WTC11 (cell line): Measurements from ENCODE around the gene FAM118B. TPM values are rescaled to one million over a fixed set of nuclear protein-coding genes. Genes with fewer than 3 reads are reported as not detected.

Experiments
- ATAC-seq: fragments of 200-7000 bp; cut with Tn5 transposase; 2 replicates; pipeline ENCODE4 v1.10.0; 2021; ENCODE audit warnings: mild to moderate bottlenecking, moderate library complexity
- CTCF ChIA-PET: fragments of 300-600 bp; sonication (Branson Sonifier 250); formaldehyde crosslinking; loops from one replicate; lab custom pipeline; 2021; ENCODE audit warnings: antibody characterized with exemption; lab: Charles Lee
- POLR2A ChIA-PET: fragments of 350-600 bp; sonication (Branson Sonifier 250); formaldehyde crosslinking; loops from one replicate; lab custom pipeline; 2021; ENCODE audit warnings: antibody characterized with exemption; lab: Charles Lee
- DNase-seq: peaks from one replicate; pipeline ENCODE4 v3.0.0; 2021; ENCODE audit warnings: low spot score
- H3K27ac Mint-ChIP-seq: 2 replicates; pipeline ENCODE4 v1.8.0; 2021; ENCODE audit warnings: mixed read lengths
- H3K27me3 Mint-ChIP-seq: 2 replicates; pipeline ENCODE4 v1.8.0; 2021; ENCODE audit warnings: low read depth, mild to moderate bottlenecking, moderate library complexity, mixed read lengths
- H3K36me3 Mint-ChIP-seq: 2 replicates; pipeline ENCODE4 v1.8.0; 2021; ENCODE audit warnings: mixed read lengths
- H3K4me1 Mint-ChIP-seq: 2 replicates; pipeline ENCODE4 v1.8.0; 2022; ENCODE audit warnings: mixed read lengths
- H3K4me3 Mint-ChIP-seq: 2 replicates; pipeline ENCODE4 v1.8.0; 2021; ENCODE audit warnings: mild to moderate bottlenecking, moderate library complexity, mixed read lengths
- H3K9me3 Mint-ChIP-seq: 2 replicates; pipeline ENCODE4 v1.8.0; 2021; ENCODE audit warnings: mixed read lengths
- CREM ChIP-seq: sonication (generic); formaldehyde crosslinking; IDR thresholded peaks from 2 replicates; pipeline ENCODE4 v1.8.1; 2022; ENCODE audit warnings: mild to moderate bottlenecking, missing genetic modification reagents, moderate library complexity
- CTCF ChIP-seq: fragments of 200-600 bp; IDR thresholded peaks from 2 replicates; pipeline ENCODE4 v1.8.0; 2022; ENCODE audit warnings: antibody characterized with exemption
- E2F4 ChIP-seq: sonication (generic); formaldehyde crosslinking; IDR thresholded peaks from 2 replicates; pipeline ENCODE4 v1.8.1; 2022; ENCODE audit warnings: low read depth, mild to moderate bottlenecking, moderate library complexity, missing genetic modification reagents, borderline replicate concordance
- ERG ChIP-seq: fragments of 250-450 bp; sonication (Bioruptor Pico); IDR thresholded peaks from 2 replicates; pipeline ENCODE4 v1.8.0; 2021; ENCODE audit warnings: mild to moderate bottlenecking
- ESRRA ChIP-seq: sonication (generic); formaldehyde crosslinking; IDR thresholded peaks from 2 replicates; pipeline ENCODE4 v1.8.1; 2022; ENCODE audit warnings: mild to moderate bottlenecking, missing genetic modification reagents, borderline replicate concordance
- GABPB1 ChIP-seq: sonication (generic); formaldehyde crosslinking; IDR thresholded peaks from 2 replicates; pipeline ENCODE4 v1.8.1; 2023; ENCODE audit warnings: mild to moderate bottlenecking, missing genetic modification reagents
- HMGXB4 ChIP-seq: sonication (generic); formaldehyde crosslinking; IDR thresholded peaks from 2 replicates; pipeline ENCODE4 v1.8.1; 2023; ENCODE audit warnings: mild to moderate bottlenecking, moderate library complexity, missing genetic modification reagents
- KAT7 ChIP-seq: sonication (generic); formaldehyde crosslinking; IDR thresholded peaks from 2 replicates; pipeline ENCODE4 v1.8.1; 2023; ENCODE audit warnings: missing genetic modification reagents, mild to moderate bottlenecking, borderline replicate concordance
- NR3C1 ChIP-seq: sonication (generic); formaldehyde crosslinking; conservative IDR thresholded peaks from 2 replicates; pipeline ENCODE4 v1.8.1; 2023; ENCODE audit warnings: low read depth, mild to moderate bottlenecking, missing genetic modification reagents
- OVOL2 ChIP-seq: fragments of 250-450 bp; sonication (Bioruptor Pico); IDR thresholded peaks from 2 replicates; pipeline ENCODE4 v1.9.0; 2021; ENCODE audit warnings: mild to moderate bottlenecking, borderline replicate concordance
- PRDM15 ChIP-seq: sonication (generic); formaldehyde crosslinking; IDR thresholded peaks from 2 replicates; pipeline ENCODE4 v1.8.0; 2022; ENCODE audit warnings: missing genetic modification reagents
- SMAD3 ChIP-seq: sonication (generic); formaldehyde crosslinking; IDR thresholded peaks from 2 replicates; pipeline ENCODE4 v1.8.0; 2022; ENCODE audit warnings: missing genetic modification reagents, mild to moderate bottlenecking, borderline replicate concordance
- SMAD4 ChIP-seq: sonication (generic); formaldehyde crosslinking; IDR thresholded peaks from 2 replicates; pipeline ENCODE4 v1.8.0; 2022; ENCODE audit warnings: mild to moderate bottlenecking, missing genetic modification reagents
- STAT6 ChIP-seq: sonication (generic); formaldehyde crosslinking; conservative IDR thresholded peaks from 2 replicates; pipeline ENCODE4 v1.8.1; 2023; ENCODE audit warnings: mild to moderate bottlenecking, low read depth, missing genetic modification reagents, moderate library complexity
- ZBTB21 ChIP-seq: sonication (generic); formaldehyde crosslinking; IDR thresholded peaks from 2 replicates; pipeline ENCODE4 v1.8.1; 2023; ENCODE audit warnings: mild to moderate bottlenecking, missing genetic modification reagents, borderline replicate concordance
- ZMAT4 ChIP-seq: fragments of 250-450 bp; sonication (Bioruptor Pico); IDR thresholded peaks from 2 replicates; pipeline ENCODE4 v1.9.0; 2021; ENCODE audit warnings: mild to moderate bottlenecking
- ZNF121 ChIP-seq: sonication (generic); formaldehyde crosslinking; IDR thresholded peaks from 2 replicates; pipeline ENCODE4 v1.8.0; 2023; ENCODE audit warnings: missing genetic modification reagents
- ZNF232 ChIP-seq: sonication (generic); formaldehyde crosslinking; IDR thresholded peaks from 2 replicates; pipeline ENCODE4 v1.8.0; 2022; ENCODE audit warnings: mild to moderate bottlenecking, missing genetic modification reagents
- ZNF512 ChIP-seq: sonication (generic); formaldehyde crosslinking; IDR thresholded peaks from 2 replicates; pipeline ENCODE4 v1.8.1; 2022; ENCODE audit warnings: missing genetic modification reagents, borderline replicate concordance
- total RNA-seq: library from RNA; stranded (reverse); gene quantifications from 3 replicates; pipeline ENCODE4 v1.2.3, GENCODE V29; 2021

FAM118B gene
- total RNA-seq, 1 experiment from 2014 or later = 35.3 TPM

- TF ChIP-seq STAT6 = no peak
- TF ChIP-seq CREM (CRISPR knock-in tag) = no peak
- TF ChIP-seq HMGXB4 (CRISPR knock-in tag) = no peak
- no peak for TF ChIP-seq ESRRA (CRISPR knock-in tag)
- no peak for TF ChIP-seq SMAD3 (CRISPR knock-in tag)
- TF ChIP-seq SMAD4 = no peak
Observed at GRCh38 chr11:126165311-126165720, 46.3 kb upstream of the FAM118B start (continued).

GRCh38 chr11:126165757-126166156 is 45.8 kb upstream of the FAM118B start:
- Mint-ChIP-seq H3K9me3 (no peaks in the 10 kb centered on the region), H3K36me3 (no peaks in the 10 kb centered on the region), H3K27me3 (peaks cover 2% of the 10 kb centered on the region; the same call in 1 of the 2 replicates), H3K4me3 (no peak overlapping the region), H3K4me1 (peaks cover 40% of the 10 kb centered on the region), H3K27ac (no peak overlapping the region)
- no peak for TF ChIP-seq ZNF512
- ChIA-PET CTCF (no interaction called here), POLR2A (no interaction called here)
- ATAC-seq (no peak), DNase-seq (no peak)

GRCh38 chr11:126166413-126166812 is 45.2 kb upstream of the FAM118B start:
- Mint-ChIP-seq H3K4me1 (peaks cover 40% of the 10 kb centered on the region), H3K27ac (no peak overlapping the region), H3K27me3 (peaks cover 2% of the 10 kb centered on the region; the same call in 1 of the 2 replicates), H3K9me3 (no peaks in the 10 kb centered on the region), H3K36me3 (no peaks in the 10 kb centered on the region)
- CTCF ChIA-PET = no interaction called here
- DNase-seq = no peak
- TF ChIP-seq OVOL2 (CRISPR knock-in tag) (no peak), ZNF121 (CRISPR knock-in tag) (no peak), ZBTB21 (CRISPR knock-in tag) (no peak), GABPB1 (CRISPR knock-in tag) (no peak), PRDM15 (no peak), ZNF232 (CRISPR knock-in tag) (no peak), E2F4 (CRISPR knock-in tag) (no peak), KAT7 (no peak), CTCF (no peak), ZMAT4 (CRISPR knock-in tag) (no peak), ERG (CRISPR knock-in tag) (no peak), NR3C1 (CRISPR knock-in tag) (no peak)
- TF ChIP-seq, all 79 proteins: peak for 0
- no peak overlapping the region for H3K4me3 Mint-ChIP-seq
- ATAC-seq = no peak
- POLR2A ChIA-PET = no interaction called here
